HUES48 (cell line): Measurements from ENCODE around the gene INSYN1.
A peak's percentile ranks its signal among the peaks of the same experiment; 100 is the strongest.

ENCODE experiments used
- H3K27ac ChIP-seq: one replicate; pipeline ENCODE4 v1.7.0; 2013; ENCODE audit warnings: low read depth, low read length, inconsistent platforms
- H3K27me3 ChIP-seq: 2 replicates; pipeline ENCODE4 v1.6.1; 2013; ENCODE audit warnings: mild to moderate bottlenecking, low read length; ENCODE audit not compliant: control insufficient read depth, insufficient read depth
- H3K36me3 ChIP-seq: 2 replicates; pipeline ENCODE4 v1.6.1; 2013; ENCODE audit warnings: low read length; ENCODE audit not compliant: control insufficient read depth, insufficient read depth
- H3K4me1 ChIP-seq: 2 replicates; pipeline ENCODE4 v1.6.1; 2013; ENCODE audit warnings: mild to moderate bottlenecking, low read length; ENCODE audit not compliant: control insufficient read depth, insufficient read depth
- H3K4me3 ChIP-seq: 2 replicates; pipeline ENCODE4 v1.5.1; 2013; ENCODE audit warnings: mild to moderate bottlenecking, low read depth, low read length
- H3K9ac ChIP-seq: 2 replicates; pipeline ENCODE4 v1.6.1; 2013; ENCODE audit warnings: mild to moderate bottlenecking, low read depth, low read length, moderate library complexity
- H3K9me3 ChIP-seq: 2 replicates; pipeline ENCODE4 v1.6.1; 2013; ENCODE audit warnings: low read length; ENCODE audit not compliant: control insufficient read depth, insufficient read depth

INSYN1 gene

GRCh38 chr15:73699249-73700040 is 53.7 kb downstream of the INSYN1 start:
- no peaks in the 10 kb centered on the region for H3K27me3 ChIP-seq
- H3K9me3 ChIP-seq, result no peaks in the 10 kb centered on the region
- H3K36me3 ChIP-seq, result peaks cover 9% of the 10 kb centered on the region
- peaks cover 20% of the 10 kb centered on the region for H3K4me1 ChIP-seq
- no peak overlapping the region for H3K4me3 ChIP-seq
- H3K9ac ChIP-seq, result no peak overlapping the region
- no peak overlapping the region for H3K27ac ChIP-seq

GRCh38 chr15:73697033-73697467 is 56.1 kb downstream of the INSYN1 start:
- Histone ChIP-seq H3K9me3 (no peaks in the 10 kb centered on the region), H3K4me3 (no peak overlapping the region), H3K9ac (no peak overlapping the region), H3K27ac (no peak overlapping the region), H3K27me3 (no peaks in the 10 kb centered on the region), H3K4me1 (peaks cover 20% of the 10 kb centered on the region), H3K36me3 (peaks cover 3% of the 10 kb centered on the region; the same call in 1 of the 2 replicates)

GRCh38 chr15:73696641-73697001 is 56.5 kb downstream of the INSYN1 start:
- Histone ChIP-seq H3K4me1 (peaks cover 24% of the 10 kb centered on the region), H3K9me3 (no peaks in the 10 kb centered on the region), H3K4me3 (no peak overlapping the region), H3K27me3 (no peaks in the 10 kb centered on the region), H3K27ac (no peak overlapping the region), H3K9ac (no peak overlapping the region), H3K36me3 (peaks cover 3% of the 10 kb centered on the region; the same call in 1 of the 2 replicates)

GRCh38 chr15:73695773-73696640 is 57.1 kb downstream of the INSYN1 start:
- Histone ChIP-seq H3K27ac (peak overlapping the region; percentile 0), H3K4me1 (peaks cover 30% of the 10 kb centered on the region), H3K4me3 (no peak overlapping the region), H3K27me3 (no peaks in the 10 kb centered on the region), H3K36me3 (peaks cover 3% of the 10 kb centered on the region; the same call in 1 of the 2 replicates), H3K9me3 (no peaks in the 10 kb centered on the region), H3K9ac (no peak overlapping the region)

- Histone ChIP-seq H3K36me3 (peaks cover 3% of the 10 kb centered on the region; the same call in 1 of the 2 replicates), H3K9me3 (no peaks in the 10 kb centered on the region), H3K9ac (no peak overlapping the region), H3K4me1 (peaks cover 31% of the 10 kb centered on the region), H3K4me3 (no peak overlapping the region), H3K27me3 (no peaks in the 10 kb centered on the region), H3K27ac (no peak overlapping the region)
Observed at GRCh38 chr15:73694419-73694818, 58.7 kb downstream of the INSYN1 start.

- no peak overlapping the region for H3K9ac ChIP-seq
- H3K27me3 ChIP-seq, result no peaks in the 10 kb centered on the region
- H3K36me3 ChIP-seq, result peaks cover 3% of the 10 kb centered on the region; the same call in 1 of the 2 replicates
- no peak overlapping the region for H3K4me3 ChIP-seq
- no peak overlapping the region for H3K27ac ChIP-seq
- no peaks in the 10 kb centered on the region for H3K9me3 ChIP-seq
- peaks cover 26% of the 10 kb centered on the region for H3K4me1 ChIP-seq
Observed at GRCh38 chr15:73691396-73691795, 61.8 kb downstream of the INSYN1 start.

- H3K4me1 ChIP-seq, result peaks cover 23% of the 10 kb centered on the region
- no peaks in the 10 kb centered on the region for H3K36me3 ChIP-seq
- H3K27ac ChIP-seq, result no peak overlapping the region
- H3K9ac ChIP-seq, result no peak overlapping the region
- H3K9me3 ChIP-seq, result no peaks in the 10 kb centered on the region
- no peak overlapping the region for H3K4me3 ChIP-seq
- H3K27me3 ChIP-seq, result no peaks in the 10 kb centered on the region
Observed at GRCh38 chr15:73688455-73688854, 64.7 kb downstream of the INSYN1 start.

GRCh38 chr15:73687351-73687750 is 65.8 kb downstream of the INSYN1 start:
- no peak overlapping the region for H3K27ac ChIP-seq
- H3K4me1 ChIP-seq, result peaks cover 23% of the 10 kb centered on the region
- no peak overlapping the region for H3K4me3 ChIP-seq
- no peaks in the 10 kb centered on the region for H3K36me3 ChIP-seq
- no peaks in the 10 kb centered on the region for H3K9me3 ChIP-seq
- H3K9ac ChIP-seq, result no peak overlapping the region
- H3K27me3 ChIP-seq, result no peaks in the 10 kb centered on the region

- no peaks in the 10 kb centered on the region for H3K9me3 ChIP-seq
- no peaks in the 10 kb centered on the region for H3K27me3 ChIP-seq
- H3K27ac ChIP-seq, result no peak overlapping the region
- peaks cover 21% of the 10 kb centered on the region for H3K4me1 ChIP-seq
- no peak overlapping the region for H3K4me3 ChIP-seq
- no peaks in the 10 kb centered on the region for H3K36me3 ChIP-seq
- H3K9ac ChIP-seq, result no peak overlapping the region
Observed at GRCh38 chr15:73686781-73687256, 66.3 kb downstream of the INSYN1 start.

- H3K4me3 ChIP-seq, result peak overlapping the region; percentile 68; the same call in 1 of the 2 replicates
Observed at GRCh38 chr15:73685981-73686380, 67.2 kb downstream of the INSYN1 start.

More at GRCh38 chr15:73685981-73686380, 67.2 kb downstream of the INSYN1 start:
- H3K4me1 ChIP-seq, result peaks cover 13% of the 10 kb centered on the region
- H3K9ac ChIP-seq, result no peak overlapping the region
- H3K27ac ChIP-seq, result no peak overlapping the region
- no peaks in the 10 kb centered on the region for H3K27me3 ChIP-seq
- H3K36me3 ChIP-seq, result no peaks in the 10 kb centered on the region
- no peaks in the 10 kb centered on the region for H3K9me3 ChIP-seq
